ENCODE data around the gene TTC22.
A peak's percentile ranks its signal among the peaks of the same experiment; 100 is the strongest.

TTC22 gene

DNA sequence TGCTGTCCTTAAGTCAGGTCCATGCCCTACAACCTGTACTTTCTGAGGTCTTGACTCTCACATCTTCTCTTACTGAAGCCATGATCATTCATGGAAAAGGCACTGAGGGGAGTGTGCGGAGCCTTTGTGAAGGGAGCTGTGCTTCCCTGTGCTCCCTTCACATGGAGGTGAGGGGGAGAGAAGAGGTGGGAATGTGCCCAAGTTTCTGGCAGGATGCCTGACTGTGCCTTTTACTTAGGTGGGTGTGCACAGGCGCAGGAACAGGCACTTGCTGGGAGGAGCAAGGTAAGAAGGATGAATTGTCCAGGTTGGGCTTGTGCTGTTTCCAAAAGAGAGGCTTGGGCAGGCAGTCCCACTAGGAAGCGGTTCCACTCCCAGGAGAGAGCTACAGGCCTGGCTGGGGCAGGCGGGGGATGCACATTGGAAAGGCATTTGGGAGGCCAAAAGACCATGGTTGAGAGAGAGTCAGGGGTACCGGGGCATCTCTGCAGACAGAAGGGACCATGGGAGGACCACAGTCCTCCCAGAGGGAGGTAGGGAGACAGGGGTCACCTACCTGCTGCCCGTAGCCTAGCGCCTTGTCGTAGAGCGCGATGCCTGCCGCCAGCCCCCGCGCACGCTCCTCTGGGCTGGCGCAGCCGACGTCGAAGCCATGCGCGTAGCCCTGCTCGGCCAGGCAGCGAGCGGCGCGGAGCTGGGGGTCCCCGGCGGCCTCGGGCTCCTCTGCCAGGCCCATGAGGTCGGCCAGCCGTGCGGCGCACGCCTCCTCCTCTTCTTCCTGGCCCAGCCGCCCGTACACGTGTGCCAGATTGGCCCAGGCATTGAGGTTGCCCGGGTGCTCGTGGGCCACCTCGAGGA lies 853 bp downstream of the TTC22 start:
- Histone ChIP-seq H4K91ac (ENCODE audit: low read depth, low read length) (no peak overlapping the region), H3K79me2 (ENCODE audit: control insufficient read depth, insufficient read depth, low read length, poor library complexity) (no peaks in the 10 kb centered on the region), H2BK120ac (ENCODE audit: insufficient read depth, low read length, poor library complexity) (no peak overlapping the region), H2AK5ac (ENCODE audit: low read length) (no peak overlapping the region), H3K18ac (ENCODE audit: low read length) (no peak overlapping the region), H3K4me1 (ENCODE audit: control insufficient read depth in 1 of 2, insufficient read depth in 2 of 2, low read length in 2 of 2) (peaks cover 0 to 1% of the 10 kb centered on the region in 2 experiments), H4K8ac (ENCODE audit: low read depth, low read length) (no peak overlapping the region), H3K14ac (ENCODE audit: low read length) (no peak overlapping the region), H3K9ac (ENCODE audit: low read length) (peak overlapping the region; percentile 25), H3K4me2 (ENCODE audit: low read length) (no peak overlapping the region), H2BK5ac (ENCODE audit: low read depth, low read length, poor library complexity) (no peak overlapping the region), H4K12ac (ENCODE audit: low read depth, low read length) (no peak overlapping the region), H3K27me3 (ENCODE audit: insufficient read depth, low read length) (no peaks in the 10 kb centered on the region), H2AFZ (ENCODE audit: insufficient read depth, low read length, poor library complexity) (no peak overlapping the region), H3K4me3 (ENCODE audit: low read depth, low read length) (no peak overlapping the region), H2BK12ac (ENCODE audit: low read length) (no peak overlapping the region), H3K23ac (ENCODE audit: low read length) (no peak overlapping the region), H3K4ac (ENCODE audit: low read depth, low read length) (no peak overlapping the region), H3K27ac (ENCODE audit: low read depth, low read length) (no peak overlapping the region), H3K9me3 (ENCODE audit: insufficient read depth, low read depth, low read length) (no peaks in the 10 kb centered on the region), H3K36me3 (ENCODE audit: control insufficient read depth in 1 of 2, insufficient read depth in 2 of 2, low read length in 2 of 2) (no peaks in the 10 kb centered on the region), H3K79me1 (ENCODE audit: low read length) (no peaks in the 10 kb centered on the region)
- no peak for DNase-seq
- no CpG with 5 or more reads among the region's 39 CpGs for WGBS (ENCODE audit: extremely low coverage, insufficient coverage, insufficient read length)

- peak in 1 of 2 donors; percentile 8 for DNase-seq
- Histone ChIP-seq H2AK5ac (ENCODE audit: low read length) (no peak overlapping the region), H4K12ac (ENCODE audit: low read depth, low read length) (no peak overlapping the region), H3K23ac (ENCODE audit: low read length) (no peak overlapping the region), H4K8ac (ENCODE audit: low read depth, low read length) (no peak overlapping the region), H3K4me3 (ENCODE audit: low read depth, low read length) (no peak overlapping the region), H3K79me1 (ENCODE audit: low read length) (no peaks in the 10 kb centered on the region), H3K4me2 (ENCODE audit: low read length) (no peak overlapping the region), H3K18ac (ENCODE audit: low read length) (no peak overlapping the region), H3K27me3 (ENCODE audit: insufficient read depth, low read length) (no peaks in the 10 kb centered on the region), H3K9me3 (ENCODE audit: insufficient read depth, low read depth, low read length) (no peaks in the 10 kb centered on the region), H2BK12ac (ENCODE audit: low read length) (no peak overlapping the region), H3K14ac (ENCODE audit: low read length) (no peak overlapping the region), H2AFZ (ENCODE audit: insufficient read depth, low read length, poor library complexity) (no peak overlapping the region), H2BK5ac (ENCODE audit: low read depth, low read length, poor library complexity) (no peak overlapping the region), H3K79me2 (ENCODE audit: control insufficient read depth, insufficient read depth, low read length, poor library complexity) (no peaks in the 10 kb centered on the region), H3K4me1 (ENCODE audit: control insufficient read depth in 1 of 2, insufficient read depth in 2 of 2, low read length in 2 of 2) (peaks cover 4 to 6% of the 10 kb centered on the region in 2 experiments), H2BK120ac (ENCODE audit: insufficient read depth, low read length, poor library complexity) (no peak overlapping the region), H4K91ac (ENCODE audit: low read depth, low read length) (no peak overlapping the region), H3K36me3 (ENCODE audit: control insufficient read depth in 1 of 2, insufficient read depth in 2 of 2, low read length in 2 of 2) (no peaks in the 10 kb centered on the region), H3K9ac (ENCODE audit: low read length) (no peak overlapping the region), H3K27ac (ENCODE audit: low read depth, low read length) (no peak overlapping the region), H3K4ac (ENCODE audit: low read depth, low read length) (no peak overlapping the region)
- WGBS (ENCODE audit: extremely low coverage, insufficient coverage, insufficient read length): no CpG with 5 or more reads among the region's 6 CpGs
These were observed 2.1 kb downstream of the TTC22 start for GRCh38 chr1:54798769-54799641.

DNA sequence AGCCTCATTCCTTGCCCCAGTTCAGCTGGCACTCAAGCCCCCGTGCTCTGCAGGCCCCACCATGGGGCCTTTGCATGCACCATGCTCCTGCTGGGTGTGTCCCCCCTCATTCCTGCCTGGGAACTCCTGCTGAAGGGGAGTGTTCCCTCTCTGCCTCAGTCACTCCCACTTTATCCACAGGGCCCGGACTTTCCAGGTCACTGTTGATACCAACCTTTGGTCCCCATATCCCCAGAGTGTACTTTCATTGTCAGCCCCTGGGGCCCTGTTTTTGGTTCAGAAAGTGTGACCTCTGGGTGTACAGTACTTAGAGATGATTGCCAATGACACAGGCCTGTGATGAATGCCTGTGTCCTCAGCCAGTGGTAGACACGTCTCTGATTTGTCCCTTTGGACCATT lies 2.9 kb downstream of the TTC22 start:
- peaks cover 4 to 6% of the 10 kb centered on the region in 2 experiments for H3K4me1 ChIP-seq (ENCODE audit: control insufficient read depth in 1 of 2, insufficient read depth in 2 of 2, low read length in 2 of 2)
- no peak overlapping the region for H4K12ac ChIP-seq (ENCODE audit: low read depth, low read length)
- H3K18ac ChIP-seq (ENCODE audit: low read length): no peak overlapping the region
- no peaks in the 10 kb centered on the region for H3K36me3 ChIP-seq (ENCODE audit: control insufficient read depth in 1 of 2, insufficient read depth in 2 of 2, low read length in 2 of 2)
- H3K27me3 ChIP-seq (ENCODE audit: insufficient read depth, low read length): no peaks in the 10 kb centered on the region
- H2BK5ac ChIP-seq (ENCODE audit: low read depth, low read length, poor library complexity): no peak overlapping the region
- no peak overlapping the region for H2AFZ ChIP-seq (ENCODE audit: insufficient read depth, low read length, poor library complexity)
- H3K9ac ChIP-seq (ENCODE audit: low read length): no peak overlapping the region
- H3K27ac ChIP-seq (ENCODE audit: low read depth, low read length): no peak overlapping the region
- H3K14ac ChIP-seq (ENCODE audit: low read length): no peak overlapping the region
- no peaks in the 10 kb centered on the region for H3K79me1 ChIP-seq (ENCODE audit: low read length)
- H3K79me2 ChIP-seq (ENCODE audit: control insufficient read depth, insufficient read depth, low read length, poor library complexity): no peaks in the 10 kb centered on the region
- no peak overlapping the region for H2AK5ac ChIP-seq (ENCODE audit: low read length)
- H2BK12ac ChIP-seq (ENCODE audit: low read length): no peak overlapping the region
- no peak overlapping the region for H3K4me3 ChIP-seq (ENCODE audit: low read depth, low read length)
- H3K4ac ChIP-seq (ENCODE audit: low read depth, low read length): no peak overlapping the region
- no peaks in the 10 kb centered on the region for H3K9me3 ChIP-seq (ENCODE audit: insufficient read depth, low read depth, low read length)
- DNase-seq: no peak
- WGBS (ENCODE audit: extremely low coverage, insufficient coverage, insufficient read length): no CpG with 5 or more reads among the region's 3 CpGs
- no peak overlapping the region for H4K8ac ChIP-seq (ENCODE audit: low read depth, low read length)
- no peak overlapping the region for H3K23ac ChIP-seq (ENCODE audit: low read length)
- no peak overlapping the region for H3K4me2 ChIP-seq (ENCODE audit: low read length)
- H2BK120ac ChIP-seq (ENCODE audit: insufficient read depth, low read length, poor library complexity): no peak overlapping the region
- no peak overlapping the region for H4K91ac ChIP-seq (ENCODE audit: low read depth, low read length)

- H3K27me3 ChIP-seq (ENCODE audit: insufficient read depth, low read length): no peaks in the 10 kb centered on the region
- H2BK12ac ChIP-seq (ENCODE audit: low read length): no peak overlapping the region
- H4K12ac ChIP-seq (ENCODE audit: low read depth, low read length): no peak overlapping the region
- H3K14ac ChIP-seq (ENCODE audit: low read length): no peak overlapping the region
- no peaks in the 10 kb centered on the region for H3K79me1 ChIP-seq (ENCODE audit: low read length)
- H3K4me3 ChIP-seq (ENCODE audit: low read depth, low read length): no peak overlapping the region
- no peak overlapping the region for H3K18ac ChIP-seq (ENCODE audit: low read length)
- WGBS (ENCODE audit: extremely low coverage, insufficient coverage, insufficient read length): no CpG with 5 or more reads among the region's 2 CpGs
- no peak overlapping the region for H2AK5ac ChIP-seq (ENCODE audit: low read length)
- no peak overlapping the region for H3K4me2 ChIP-seq (ENCODE audit: low read length)
- H3K36me3 ChIP-seq (ENCODE audit: control insufficient read depth in 1 of 2, insufficient read depth in 2 of 2, low read length in 2 of 2): no peaks in the 10 kb centered on the region
- no peak overlapping the region for H3K4ac ChIP-seq (ENCODE audit: low read depth, low read length)
- H2AFZ ChIP-seq (ENCODE audit: insufficient read depth, low read length, poor library complexity): no peak overlapping the region
- H3K79me2 ChIP-seq (ENCODE audit: control insufficient read depth, insufficient read depth, low read length, poor library complexity): no peaks in the 10 kb centered on the region
- H3K9me3 ChIP-seq (ENCODE audit: insufficient read depth, low read depth, low read length): no peaks in the 10 kb centered on the region
- H3K9ac ChIP-seq (ENCODE audit: low read length): no peak overlapping the region
- peaks cover 4 to 6% of the 10 kb centered on the region in 2 experiments for H3K4me1 ChIP-seq (ENCODE audit: control insufficient read depth in 1 of 2, insufficient read depth in 2 of 2, low read length in 2 of 2)
- no peak overlapping the region for H2BK120ac ChIP-seq (ENCODE audit: insufficient read depth, low read length, poor library complexity)
- H4K91ac ChIP-seq (ENCODE audit: low read depth, low read length): no peak overlapping the region
- no peak overlapping the region for H3K23ac ChIP-seq (ENCODE audit: low read length)
- H2BK5ac ChIP-seq (ENCODE audit: low read depth, low read length, poor library complexity): no peak overlapping the region
- H3K27ac ChIP-seq (ENCODE audit: low read depth, low read length): no peak overlapping the region
- DNase-seq: no peak
- no peak overlapping the region for H4K8ac ChIP-seq (ENCODE audit: low read depth, low read length)
These were observed 4.2 kb downstream of the TTC22 start for GRCh38 chr1:54796902-54797301.
